Upper lobe of right lung (tissue), 1 donor: ENCODE measurements around the gene PIK3R4. TPM values are rescaled to one million over a fixed set of nuclear protein-coding genes. Genes with fewer than 3 reads are reported as not detected.

ENCODE experiments used
- ATAC-seq: fragments of 200-7000 bp; cut with Tn5 transposase; one replicate; pipeline ENCODE4 v1.9.1; 2020; ENCODE audit warnings: mild to moderate bottlenecking, moderate library complexity
- DNase-seq: peaks from one replicate; pipeline ENCODE4 v3.0.0-alpha.2; 2020
- H3K27ac ChIP-seq: fragments of 200-600 bp; one replicate; pipeline ENCODE4 v1.8.0; 2022
- H3K27me3 ChIP-seq: fragments of 200-600 bp; one replicate; pipeline ENCODE4 v1.8.0; 2022; ENCODE audit warnings: mild to moderate bottlenecking
- H3K36me3 ChIP-seq: fragments of 200-600 bp; one replicate; pipeline ENCODE4 v1.8.0; 2022
- H3K4me1 ChIP-seq: fragments of 200-600 bp; one replicate; pipeline ENCODE4 v1.8.0; 2022
- H3K4me3 ChIP-seq: fragments of 200-600 bp; one replicate; pipeline ENCODE4 v1.8.0; 2022; ENCODE audit warnings: mild to moderate bottlenecking
- H3K9me3 ChIP-seq: fragments of 200-600 bp; one replicate; pipeline ENCODE4 v1.8.0; 2022
- CTCF ChIP-seq: fragments of 200-600 bp; IDR thresholded peaks from one replicate; pipeline ENCODE4 v1.8.0; 2022; ENCODE audit warnings: antibody characterized with exemption
- intact Hi-C: fragments of 100-400 bp; cut with DNase I; formaldehyde crosslinking; loops from one replicate; pipeline ENCODE4 v1.11.0; 2022
- total RNA-seq: library from RNA; stranded (reverse); fragmentation: NEBNext Ultra II Directional; extraction: Animal tissue kit (Norgen Biotek cat#: 25700); gene quantifications from one replicate; pipeline ENCODE4 v1.2.1, GENCODE V29; 2021
- donor health status: DM: no; HTN: yes; CAD: no; lungs with severe emphysema.

The PIK3R4 gene
- total RNA-seq, 1 donor from 2014 or later = 32.2 TPM

- no peak for DNase-seq
- Histone ChIP-seq H3K4me3 (no peak overlapping the region), H3K27me3 (no peaks in the 10 kb centered on the region), H3K4me1 (no peaks in the 10 kb centered on the region), H3K27ac (no peak overlapping the region), H3K36me3 (peaks cover 51% of the 10 kb centered on the region), H3K9me3 (no peaks in the 10 kb centered on the region)
- intact Hi-C loops = no loop called here
- TF ChIP-seq CTCF = no peak
- ATAC-seq = no peak
These were observed 46.1 kb downstream of the PIK3R4 start for GRCh38 chr3:130700541-130700940.

- Histone ChIP-seq H3K27ac (no peak overlapping the region), H3K36me3 (peaks cover 49% of the 10 kb centered on the region), H3K4me1 (no peaks in the 10 kb centered on the region), H3K27me3 (no peaks in the 10 kb centered on the region), H3K4me3 (no peak overlapping the region), H3K9me3 (no peaks in the 10 kb centered on the region)
- intact Hi-C loops = no loop called here
- ATAC-seq = peak; percentile 55
- peak; percentile 40 for TF ChIP-seq CTCF
- DNase-seq = no peak
These were observed 46.9 kb downstream of the PIK3R4 start for GRCh38 chr3:130699765-130700164.

- no peaks in the 10 kb centered on the region for H3K9me3 ChIP-seq
- no peak for ATAC-seq
- peaks cover 27% of the 10 kb centered on the region for H3K36me3 ChIP-seq
- intact Hi-C loops = no loop called here
- no peak overlapping the region for H3K4me3 ChIP-seq
- H3K4me1 ChIP-seq = no peaks in the 10 kb centered on the region
- H3K27me3 ChIP-seq = no peaks in the 10 kb centered on the region
- no peak for DNase-seq
- no peak for TF ChIP-seq CTCF
- no peak overlapping the region for H3K27ac ChIP-seq
These were observed 53.3 kb downstream of the PIK3R4 start for GRCh38 chr3:130693314-130693713.

GRCh38 chr3:130692455-130692854, 54.2 kb downstream of the PIK3R4 start:
- H3K27me3 ChIP-seq = no peaks in the 10 kb centered on the region
- DNase-seq (no peak), ATAC-seq (no peak)
- peaks cover 22% of the 10 kb centered on the region for H3K36me3 ChIP-seq
- no peaks in the 10 kb centered on the region for H3K4me1 ChIP-seq
- no peak overlapping the region for H3K4me3 ChIP-seq
- TF ChIP-seq CTCF = no peak
- H3K27ac ChIP-seq = no peak overlapping the region
- H3K9me3 ChIP-seq = no peaks in the 10 kb centered on the region
- intact Hi-C loops = no loop called here

GRCh38 chr3:130688697-130689470, 57.7 kb downstream of the PIK3R4 start:
- DNase-seq (no peak), ATAC-seq (no peak)
- intact Hi-C loops = no loop called here
- TF ChIP-seq CTCF = no peak
- H3K27me3 ChIP-seq = no peaks in the 10 kb centered on the region
- no peak overlapping the region for H3K4me3 ChIP-seq
- H3K4me1 ChIP-seq = no peaks in the 10 kb centered on the region
- H3K27ac ChIP-seq = no peak overlapping the region
- H3K36me3 ChIP-seq = peaks cover 32% of the 10 kb centered on the region
- no peaks in the 10 kb centered on the region for H3K9me3 ChIP-seq
